ENCODE results near the gene CPSF3.

Gene CPSF3

GRCh38 chr2:9423100-9423921, at the start of gene CPSF3, which contains the start of gene ITGB1BP1:
CPSF3 (plus strand) TSS chr2:9423654; CDS start chr2:9423774, 120 bp downstream.
ITGB1BP1 (minus strand) TSS chr2:9423528; CDS start chr2:9418697, 4,831 bp downstream.
- DNase-seq (ENCODE audit: low read depth) = peak; percentile 85
- H3K4me3 ChIP-seq (ENCODE audit: low read depth, low read length) = peak within 1 kb of the TSS; percentile 73
- TF ChIP-seq, protein P1, sequence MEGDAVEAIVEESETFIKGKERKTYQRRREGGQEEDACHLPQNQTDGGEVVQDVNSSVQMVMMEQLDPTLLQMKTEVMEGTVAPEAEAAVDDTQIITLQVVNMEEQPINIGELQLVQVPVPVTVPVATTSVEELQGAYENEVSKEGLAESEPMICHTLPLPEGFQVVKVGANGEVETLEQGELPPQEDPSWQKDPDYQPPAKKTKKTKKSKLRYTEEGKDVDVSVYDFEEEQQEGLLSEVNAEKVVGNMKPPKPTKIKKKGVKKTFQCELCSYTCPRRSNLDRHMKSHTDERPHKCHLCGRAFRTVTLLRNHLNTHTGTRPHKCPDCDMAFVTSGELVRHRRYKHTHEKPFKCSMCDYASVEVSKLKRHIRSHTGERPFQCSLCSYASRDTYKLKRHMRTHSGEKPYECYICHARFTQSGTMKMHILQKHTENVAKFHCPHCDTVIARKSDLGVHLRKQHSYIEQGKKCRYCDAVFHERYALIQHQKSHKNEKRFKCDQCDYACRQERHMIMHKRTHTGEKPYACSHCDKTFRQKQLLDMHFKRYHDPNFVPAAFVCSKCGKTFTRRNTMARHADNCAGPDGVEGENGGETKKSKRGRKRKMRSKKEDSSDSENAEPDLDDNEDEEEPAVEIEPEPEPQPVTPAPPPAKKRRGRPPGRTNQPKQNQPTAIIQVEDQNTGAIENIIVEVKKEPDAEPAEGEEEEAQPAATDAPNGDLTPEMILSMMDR (IDR thresholded peaks at IDR 0.05; ENCODE audit: control insufficient read depth, extremely low read depth, insufficient read depth) = no peak

GRCh38 chr2:9374071-9374730, 49.3 kb upstream of the CPSF3 start:
- TF ChIP-seq, protein P1 (IDR thresholded peaks at IDR 0.05; ENCODE audit: control insufficient read depth, extremely low read depth, insufficient read depth) = no peak
- no peak overlapping the region for H3K4me3 ChIP-seq (ENCODE audit: low read depth, low read length)
- DNase-seq (ENCODE audit: low read depth) = no peak

DNA sequence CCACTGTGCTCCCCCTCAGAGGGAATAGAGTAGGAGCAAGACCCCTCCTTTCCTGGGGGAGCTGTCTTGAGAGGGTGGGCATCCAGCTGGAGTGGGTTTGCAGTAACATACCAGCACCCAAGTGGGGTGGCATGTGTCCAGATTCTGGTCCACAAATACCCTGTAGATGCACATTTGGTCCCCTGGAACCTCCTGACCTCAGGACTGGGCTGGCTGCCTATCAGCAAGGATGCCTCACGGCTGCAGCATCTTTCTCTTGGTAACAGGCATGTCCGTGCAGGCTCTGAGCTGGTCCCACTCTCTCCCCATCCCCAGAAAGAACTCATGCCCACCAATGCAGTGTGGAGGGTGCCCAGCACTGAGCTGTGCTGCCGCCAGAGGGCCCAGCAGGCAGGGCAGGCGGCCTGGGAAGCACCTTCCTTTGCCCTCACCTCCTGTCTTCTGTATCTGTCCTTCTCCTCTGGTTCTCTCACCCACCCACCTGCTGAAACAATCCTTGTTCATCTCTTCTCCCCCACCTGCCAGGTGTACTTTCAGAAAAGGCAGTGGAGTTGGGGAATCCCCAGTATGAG, 47.5 kb upstream of the CPSF3 start:
- DNase-seq (ENCODE audit: low read depth) = no peak
- TF ChIP-seq, protein P1 (IDR thresholded peaks at IDR 0.05; ENCODE audit: control insufficient read depth, extremely low read depth, insufficient read depth) = no peak

GRCh38 chr2:9377461-9378097, 45.9 kb upstream of the CPSF3 start:
- no peak overlapping the region for H3K4me3 ChIP-seq (ENCODE audit: low read depth, low read length)
- no peak for DNase-seq (ENCODE audit: low read depth)
- TF ChIP-seq, protein P1 (IDR thresholded peaks at IDR 0.05; ENCODE audit: control insufficient read depth, extremely low read depth, insufficient read depth) = no peak

More for the DNA sequence above, 47.5 kb upstream of the CPSF3 start:
- H3K4me3 ChIP-seq (ENCODE audit: low read depth, low read length) = no peak overlapping the region

DNA sequence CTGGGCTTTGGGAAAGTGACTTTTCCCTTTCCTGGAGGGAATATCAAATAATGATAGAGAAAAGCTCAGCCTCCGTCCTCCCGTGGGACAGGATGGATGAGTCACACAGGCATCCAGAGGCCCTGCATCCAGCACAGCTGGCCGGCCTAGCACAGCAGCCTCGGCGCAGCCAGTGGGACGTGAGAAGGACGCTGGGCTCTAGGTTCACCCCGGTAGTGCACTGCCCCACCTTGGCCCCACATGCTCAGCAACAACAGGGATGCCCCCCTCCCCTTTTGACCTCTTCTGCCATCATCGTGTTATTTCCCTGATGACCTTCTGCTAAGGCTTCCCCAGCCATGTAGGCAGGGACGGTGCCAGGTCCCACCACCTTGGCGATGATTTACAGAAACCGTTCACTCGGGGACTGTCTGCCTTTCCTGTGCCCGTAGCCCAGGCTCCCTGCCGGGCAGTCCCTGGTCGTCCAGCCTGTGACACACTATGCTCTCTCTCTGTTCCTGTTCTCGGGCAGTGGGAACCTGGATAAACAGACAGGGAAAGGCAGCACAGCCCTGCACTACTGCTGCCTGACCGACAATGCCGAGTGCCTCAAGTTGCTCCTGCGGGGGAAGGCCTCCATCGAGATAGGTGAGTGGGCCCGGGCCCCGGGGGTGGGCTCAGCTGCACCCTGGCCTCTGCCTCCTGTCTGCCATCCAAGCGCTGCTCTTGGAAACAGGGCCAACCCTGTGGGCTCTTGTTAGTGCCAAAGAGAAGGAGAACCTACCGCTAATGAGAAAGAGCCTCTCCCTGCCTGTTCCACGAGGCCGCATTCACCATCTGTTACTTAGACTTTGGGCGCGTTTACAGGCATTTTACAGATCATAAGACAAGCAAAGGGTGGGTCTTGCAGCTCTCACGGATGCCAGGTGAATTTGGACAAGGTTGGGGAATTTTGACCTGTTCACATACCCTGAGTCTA, 44.7 kb upstream of the CPSF3 start:
- TF ChIP-seq, protein P1 (IDR thresholded peaks at IDR 0.05; ENCODE audit: control insufficient read depth, extremely low read depth, insufficient read depth) = no peak
- DNase-seq (ENCODE audit: low read depth) = no peak
- no peak overlapping the region for H3K4me3 ChIP-seq (ENCODE audit: low read depth, low read length)

DNA sequence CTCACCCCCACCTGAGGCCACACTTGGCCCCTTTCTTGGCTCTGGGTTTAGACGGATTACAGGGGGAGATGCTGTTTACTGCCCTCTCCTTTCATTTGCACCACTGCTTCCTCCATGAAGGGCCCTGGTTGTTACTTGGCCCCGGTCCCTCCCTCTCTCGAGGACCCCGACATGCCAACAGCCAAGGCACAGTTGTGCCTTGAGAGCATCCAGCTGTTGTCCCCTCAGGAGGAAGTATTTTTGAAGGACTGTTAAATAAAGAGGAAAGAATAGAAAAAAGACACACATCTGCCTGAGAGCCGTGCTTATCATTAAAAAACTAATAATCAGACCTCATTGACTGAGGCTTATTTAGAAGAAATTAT, 44.1 kb upstream of the CPSF3 start:
- no peak overlapping the region for H3K4me3 ChIP-seq (ENCODE audit: low read depth, low read length)
- TF ChIP-seq, protein P1 (IDR thresholded peaks at IDR 0.05; ENCODE audit: control insufficient read depth, extremely low read depth, insufficient read depth) = no peak
- no peak for DNase-seq (ENCODE audit: low read depth)
